PC-9 (cell line): ENCODE results near the gene FOXJ3.

Source experiments
- CTCF ChIP-seq: fragments of 200-600 bp; sonication (generic); conservative IDR thresholded peaks from 2 replicates; pipeline ENCODE4 v1.6.1; 2017; ENCODE audit warnings: mixed run types, antibody characterized with exemption, mild to moderate bottlenecking, moderate library complexity
- EZH2 ChIP-seq: fragments of 200-600 bp; sonication (generic); IDR thresholded peaks from 2 replicates; pipeline ENCODE4 v1.8.0; 2017; ENCODE audit warnings: antibody characterized with exemption, low read depth

DNA sequence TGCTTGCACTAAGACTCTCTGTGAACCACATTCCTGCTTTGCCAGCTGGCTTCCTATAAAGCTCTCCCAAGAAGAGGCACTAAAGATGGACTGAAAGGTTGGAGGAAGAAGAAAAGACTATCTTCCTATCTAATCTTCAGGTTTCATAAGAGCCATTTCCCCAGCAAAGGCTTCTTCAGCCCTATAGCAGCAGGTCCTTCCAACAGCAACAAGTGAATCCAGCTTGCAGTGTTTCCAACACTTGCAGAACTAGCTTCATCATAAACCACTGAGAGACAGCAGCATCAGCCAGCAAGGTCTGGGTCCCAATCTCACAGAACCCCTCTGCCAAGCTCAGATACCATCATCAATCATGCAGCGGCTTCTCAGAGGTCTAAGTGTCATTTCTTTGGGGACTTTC lies 28.1 kb downstream of the FOXJ3 start:
- TF ChIP-seq CTCF (no peak), EZH2 (no peak)
